ENCODE results near the gene BMP3. TPM values are rescaled to one million over a fixed set of nuclear protein-coding genes. Genes with fewer than 3 reads are reported as not detected.

Gene BMP3
- total and polyA plus RNA-seq, 2 of the 8 experiments (the other 6 are each of a cell fraction or from before 2014, with no cell fraction given): 0.02 TPM; not detected in 1

- Histone ChIP-seq H3K27ac (ENCODE audit: low read depth, low read length) (no peak overlapping the region), H4K20me1 (replicated peaks in 1 of 2; ENCODE audit: control insufficient read depth in 1 of 2, insufficient read depth in 2 of 2, low read length in 2 of 2) (no peaks in the 10 kb centered on the region), H2BK5ac (ENCODE audit: low read depth, low read length) (no peak overlapping the region), H2BK20ac (ENCODE audit: low read length) (no peak overlapping the region), H3K27me3 (replicated peaks in 1 of 4; ENCODE audit: control insufficient read depth in 3 of 4, extremely low read depth in 1 of 4, insufficient read depth in 3 of 4, low read length in 3 of 4) (no peaks in the 10 kb centered on the region), H2AK5ac (ENCODE audit: low read depth, low read length) (no peak overlapping the region), H3K23me2 (ENCODE audit: low read depth, low read length) (no peaks in the 10 kb centered on the region), H3K79me2 (ENCODE audit: control insufficient read depth in 1 of 2, insufficient read depth in 2 of 2, low read length in 2 of 2) (no peaks in the 10 kb centered on the region), H3K9me3 (ENCODE audit: insufficient read depth in 2 of 2, low read depth in 1 of 2, low read length in 1 of 2) (no peaks in the 10 kb centered on the region), H4K8ac (ENCODE audit: extremely low read depth, insufficient read depth, low read length) (no peak overlapping the region), H2BK15ac (ENCODE audit: low read length) (no peak overlapping the region), H3K36me3 (ENCODE audit: control insufficient read depth in 2 of 4, insufficient read depth in 4 of 4, low read length in 3 of 4) (no peaks in the 10 kb centered on the region), H3K79me1 (ENCODE audit: low read depth, low read length) (no peaks in the 10 kb centered on the region), H2BK120ac (replicated peaks; ENCODE audit: low read depth, low read length) (no peak overlapping the region), H2AFZ (ENCODE audit: low read length) (no peak overlapping the region), H3K18ac (ENCODE audit: extremely low read depth, low read length) (no peak overlapping the region), H3K56ac (replicated peaks; ENCODE audit: insufficient read length, low read depth, low read length) (no peak overlapping the region), H3K23ac (ENCODE audit: insufficient read length) (no peak overlapping the region), H3K4me2 (ENCODE audit: insufficient read depth in 1 of 2, low read depth in 2 of 2, low read length in 2 of 2) (no peak overlapping the region), H3K4me1 (replicated peaks in 1 of 4; ENCODE audit: control insufficient read depth in 3 of 4, insufficient read depth in 4 of 4, low read length in 3 of 4) (peaks cover 0 to 3% (median under 1%) of the 10 kb centered on the region in 4 experiments; a peak in 1 of 7 replicates), H3K9ac (replicated peaks in 1 of 4; ENCODE audit: extremely low read depth in 1 of 4, low read depth in 3 of 4, low read length in 3 of 4) (no peak overlapping the region), H4K91ac (replicated peaks; ENCODE audit: insufficient read length, low read length) (no peak overlapping the region), H3K4me3 (ENCODE audit: extremely low read depth in 1 of 4, insufficient read depth in 2 of 4, low read depth in 3 of 4, low read length in 4 of 4) (no peak overlapping the region), H3K14ac (ENCODE audit: insufficient read length) (no peak overlapping the region), H4K5ac (ENCODE audit: insufficient read length, low read depth, low read length) (no peak overlapping the region), H2BK12ac (ENCODE audit: low read depth, low read length) (no peak overlapping the region), H3K4ac (replicated peaks; ENCODE audit: insufficient read length, low read depth, low read length) (no peak overlapping the region)
- POLR2A ChIA-PET (ENCODE audit: partially characterized antibody): no interaction called here
- FAIRE-seq: no peak
- CTCF ChIA-PET (ENCODE audit: partially characterized antibody): no interaction called here
- DNase-seq (ENCODE audit: low read depth in 1 of 2, low spot score in 2 of 2): no peak
- TF ChIP-seq, protein P1, sequence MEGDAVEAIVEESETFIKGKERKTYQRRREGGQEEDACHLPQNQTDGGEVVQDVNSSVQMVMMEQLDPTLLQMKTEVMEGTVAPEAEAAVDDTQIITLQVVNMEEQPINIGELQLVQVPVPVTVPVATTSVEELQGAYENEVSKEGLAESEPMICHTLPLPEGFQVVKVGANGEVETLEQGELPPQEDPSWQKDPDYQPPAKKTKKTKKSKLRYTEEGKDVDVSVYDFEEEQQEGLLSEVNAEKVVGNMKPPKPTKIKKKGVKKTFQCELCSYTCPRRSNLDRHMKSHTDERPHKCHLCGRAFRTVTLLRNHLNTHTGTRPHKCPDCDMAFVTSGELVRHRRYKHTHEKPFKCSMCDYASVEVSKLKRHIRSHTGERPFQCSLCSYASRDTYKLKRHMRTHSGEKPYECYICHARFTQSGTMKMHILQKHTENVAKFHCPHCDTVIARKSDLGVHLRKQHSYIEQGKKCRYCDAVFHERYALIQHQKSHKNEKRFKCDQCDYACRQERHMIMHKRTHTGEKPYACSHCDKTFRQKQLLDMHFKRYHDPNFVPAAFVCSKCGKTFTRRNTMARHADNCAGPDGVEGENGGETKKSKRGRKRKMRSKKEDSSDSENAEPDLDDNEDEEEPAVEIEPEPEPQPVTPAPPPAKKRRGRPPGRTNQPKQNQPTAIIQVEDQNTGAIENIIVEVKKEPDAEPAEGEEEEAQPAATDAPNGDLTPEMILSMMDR (IDR thresholded peaks at IDR 0.05; ENCODE audit: control extremely low read depth in 1 of 3, insufficient read depth in 1 of 3, low read depth in 1 of 3, low read length in 3 of 3): no peak
- TF ChIP-seq RBBP5 (IDR thresholded peaks at IDR 0.05; ENCODE audit: borderline replicate concordance, low read depth, low read length) (no peak), KDM5A (IDR thresholded peaks at IDR 0.05; ENCODE audit: low read length) (no peak), EP300 (IDR thresholded peaks at IDR 0.05; ENCODE audit: borderline replicate concordance in 1 of 2, low read depth in 2 of 2, low read length in 2 of 2) (no peak), ZNF274 (IDR thresholded peaks at IDR 0.05; ENCODE audit: borderline replicate concordance, extremely low read depth, low read length) (no peak), POLR2A (IDR thresholded peaks at IDR 0.05; ENCODE audit: control extremely low read depth in 1 of 2, low read depth in 2 of 2, low read length in 2 of 2) (no peak), SAP30 (IDR thresholded peaks at IDR 0.05; ENCODE audit: insufficient read depth, insufficient replicate concordance, low read length) (no peak), PHF8 (conservative IDR thresholded peaks at IDR 0.05; ENCODE audit: low read depth, low read length) (no peak), BRCA1 (IDR thresholded peaks at IDR 0.05; ENCODE audit: low read depth, low read length) (no peak), CBX8 (IDR thresholded peaks at IDR 0.05; ENCODE audit: borderline replicate concordance, low read depth, low read length) (no peak)
- TF ChIP-seq, protein P2, sequence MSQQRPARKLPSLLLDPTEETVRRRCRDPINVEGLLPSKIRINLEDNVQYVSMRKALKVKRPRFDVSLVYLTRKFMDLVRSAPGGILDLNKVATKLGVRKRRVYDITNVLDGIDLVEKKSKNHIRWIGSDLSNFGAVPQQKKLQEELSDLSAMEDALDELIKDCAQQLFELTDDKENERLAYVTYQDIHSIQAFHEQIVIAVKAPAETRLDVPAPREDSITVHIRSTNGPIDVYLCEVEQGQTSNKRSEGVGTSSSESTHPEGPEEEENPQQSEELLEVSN (IDR thresholded peaks at IDR 0.05): no peak
These were observed 44.5 kb upstream of the BMP3 start for GRCh38 chr4:80986011-80986410.
